GM18511 (cell line): Measurements from ENCODE around the gene TMA16.
A peak's percentile ranks its signal among the peaks of the same experiment; 100 is the strongest.
"Not testable (repeated sequence)": the region's sequence is repeated elsewhere in the genome, so short reads cannot be mapped to it uniquely, and the experiment has no call there.

Experiments used
- ATAC-seq: cut with Tn5 transposase; IDR thresholded peaks from one replicate; pipeline ENCODE4 v1.9.1; 2021; ENCODE audit warnings: mild to moderate bottlenecking, moderate library complexity; ENCODE audit not compliant: unreplicated experiment

TMA16 gene

GRCh38 chr4:163505374-163505773, 10.9 kb downstream of the TMA16 start:
- ATAC-seq = no peak

DNA sequence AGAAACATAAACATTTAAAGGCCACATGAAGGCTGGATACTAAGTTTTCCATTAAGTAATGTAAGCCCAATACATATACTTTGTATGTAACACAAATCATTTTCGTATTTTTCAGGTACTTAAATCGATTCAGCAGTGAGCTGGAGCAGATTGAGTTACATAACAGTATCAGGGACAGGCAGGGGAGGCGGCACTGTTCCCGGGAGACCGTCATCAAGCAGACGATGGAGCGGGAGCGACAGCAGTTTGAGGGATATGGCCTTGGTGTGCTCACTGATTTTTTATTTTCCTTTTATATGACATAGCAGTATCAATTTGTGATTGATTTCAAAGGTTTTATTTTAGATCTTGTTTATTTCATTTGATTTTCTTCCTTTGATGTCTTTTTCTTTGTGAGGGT, 20.7 kb downstream of the TMA16 start:
- ATAC-seq = no peak

DNA sequence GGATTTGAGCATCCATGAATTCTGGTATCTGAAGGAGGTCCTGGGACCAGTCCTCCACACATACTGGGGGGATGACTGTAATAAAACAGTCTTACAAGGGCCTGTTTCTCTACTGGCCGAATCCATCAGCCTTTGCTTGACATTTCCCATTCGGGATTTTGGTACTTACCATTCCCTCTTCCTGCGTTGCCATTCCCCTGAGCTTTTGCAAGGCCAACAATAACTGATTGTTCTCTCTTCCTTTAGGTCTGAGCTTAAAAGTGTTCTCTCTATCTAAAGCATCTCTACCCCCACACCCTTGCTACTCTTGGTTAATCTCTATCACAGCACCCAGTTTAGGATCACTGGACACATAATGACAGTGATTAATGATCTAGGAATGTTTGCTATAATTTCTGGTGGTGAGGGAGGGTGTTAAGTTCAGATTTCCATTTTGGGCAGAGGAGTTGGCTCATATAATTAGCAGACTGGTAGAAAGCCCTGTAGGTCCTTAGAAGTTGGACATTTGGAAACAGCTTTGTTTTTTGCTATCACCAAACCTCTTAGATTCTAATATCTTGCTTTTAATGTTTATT, 29.4 kb downstream of the TMA16 start:
- no peak for ATAC-seq

DNA sequence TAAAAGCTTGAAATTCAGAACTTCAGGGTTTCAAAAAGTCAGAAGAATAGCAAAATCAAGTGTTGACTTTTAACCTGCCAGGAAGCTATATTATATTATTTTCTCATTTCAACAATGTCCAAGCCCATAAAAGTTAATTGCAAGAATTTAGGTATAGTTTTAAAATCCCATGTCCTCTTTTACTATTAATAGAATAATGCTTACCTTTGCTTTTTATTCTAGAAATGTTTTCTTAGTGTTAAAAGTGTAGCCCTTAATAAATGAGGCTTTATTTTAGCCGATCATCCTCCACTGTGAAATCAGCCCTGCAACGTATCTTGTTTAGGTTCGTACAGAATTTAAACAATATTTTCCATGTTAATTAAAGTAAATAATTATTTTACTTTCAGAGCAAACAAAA, 31.5 kb downstream of the TMA16 start:
- no peak for ATAC-seq

DNA sequence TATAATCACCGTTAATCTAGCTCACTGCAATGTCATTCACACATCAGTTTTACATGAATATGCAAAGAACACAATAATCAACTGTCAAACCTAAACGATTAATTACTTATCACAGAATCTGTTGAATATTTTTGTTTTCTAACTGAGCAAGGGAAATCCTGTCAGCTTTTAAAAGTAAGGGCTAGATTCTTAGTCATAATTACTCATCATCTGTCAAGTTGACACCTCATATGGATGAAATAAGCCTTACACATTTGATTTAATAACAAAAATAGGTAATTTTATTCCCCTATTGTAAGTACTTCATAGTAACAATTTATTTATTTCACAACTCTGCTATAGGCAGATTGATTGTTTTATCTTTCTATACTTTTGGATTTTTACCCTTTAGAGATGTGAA, 32.7 kb downstream of the TMA16 start:
- ATAC-seq = no peak

DNA sequence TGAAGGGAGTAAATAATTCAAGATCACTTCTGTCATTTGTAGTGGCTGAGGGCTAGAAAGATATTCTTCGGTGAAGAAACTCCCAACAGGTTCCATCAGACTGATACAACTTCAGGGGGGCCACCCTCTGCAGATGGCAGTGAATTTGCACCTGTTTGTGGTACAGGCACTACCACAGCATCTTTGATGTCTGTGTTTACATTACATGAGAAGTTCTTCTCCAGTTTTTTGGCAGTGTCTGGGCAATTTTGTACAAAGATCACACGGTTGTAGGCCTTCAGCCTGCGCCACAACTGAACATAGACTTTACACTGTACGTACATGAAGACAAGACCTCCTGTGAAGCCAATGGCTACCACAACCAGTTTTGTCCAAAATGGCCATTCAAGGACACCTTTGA, 34.2 kb downstream of the TMA16 start:
- ATAC-seq = no peak

GRCh38 chr4:163534056-163534455, 39.6 kb downstream of the TMA16 start:
- ATAC-seq = no peak

DNA sequence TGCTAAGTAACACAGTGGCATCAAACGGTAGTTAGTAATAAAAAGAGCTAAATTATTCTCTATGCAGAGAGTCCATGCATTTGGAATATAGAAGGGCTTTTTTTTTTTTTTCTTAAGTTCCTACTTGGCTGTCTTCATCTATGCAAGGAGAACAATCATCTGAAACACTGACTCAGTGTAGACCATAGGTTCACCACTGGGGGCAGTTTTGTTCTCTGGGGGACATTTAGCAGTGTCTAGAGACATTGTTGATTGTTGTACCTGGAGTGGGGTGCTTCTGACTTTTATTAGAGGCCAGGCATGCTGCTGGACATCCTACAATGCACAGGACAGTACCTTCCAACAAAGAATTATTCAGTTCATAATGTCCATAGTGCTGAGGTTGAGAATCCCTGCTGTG, 41.2 kb downstream of the TMA16 start:
- no peak for ATAC-seq

DNA sequence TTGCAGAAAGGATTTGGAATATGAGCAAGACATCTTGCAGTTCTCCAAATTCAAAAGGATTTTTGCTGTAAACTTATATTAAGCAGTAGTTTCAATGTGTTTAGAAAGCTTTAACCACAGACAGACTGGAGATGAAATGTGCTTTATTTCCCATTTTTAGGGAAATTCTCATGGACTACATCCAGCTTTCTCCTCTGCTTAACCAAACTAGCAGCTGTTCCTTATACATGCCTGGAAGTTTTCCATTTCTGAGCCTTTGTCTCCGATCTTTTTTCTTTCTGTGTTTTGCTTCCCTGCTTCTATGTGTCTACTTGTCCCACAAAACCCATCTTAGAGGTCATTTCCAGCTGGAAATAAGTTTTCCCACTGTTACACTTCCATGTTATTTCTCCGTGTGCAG, 41.6 kb downstream of the TMA16 start:
- ATAC-seq = no peak

- no peak for ATAC-seq
Measured at GRCh38 chr4:163537114-163537513, 42.6 kb downstream of the TMA16 start.

GRCh38 chr4:163538820-163539219, 44.3 kb downstream of the TMA16 start:
- not testable (repeated sequence) for ATAC-seq

- ATAC-seq = no peak
Measured at GRCh38 chr4:163540448-163540847, 46.0 kb downstream of the TMA16 start.

GRCh38 chr4:163540977-163541376, 46.5 kb downstream of the TMA16 start:
- ATAC-seq = no peak

DNA sequence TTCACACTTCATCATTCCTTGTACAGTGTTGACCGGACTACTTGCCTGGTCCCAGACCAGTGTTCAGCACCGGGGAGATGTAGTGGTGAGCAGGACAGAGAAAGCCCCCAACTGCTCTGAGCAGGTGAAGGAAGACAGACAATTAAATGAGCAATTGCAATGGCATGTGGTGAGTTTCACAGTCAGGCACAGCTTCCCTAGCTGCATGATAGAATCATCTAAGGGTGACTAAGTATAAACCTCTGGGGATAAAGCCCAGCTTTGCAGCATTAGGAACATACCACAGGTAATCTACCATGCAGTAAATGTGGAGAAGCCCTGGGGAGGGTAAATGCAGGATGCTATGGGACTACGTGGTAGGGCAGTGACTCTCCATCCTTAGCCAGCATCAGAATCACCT, 47.8 kb downstream of the TMA16 start:
- ATAC-seq = no peak

- ATAC-seq = peak; percentile 91
Measured at GRCh38 chr4:163544407-163545038, 50.0 kb downstream of the TMA16 start.

GRCh38 chr4:163548481-163549243, 54.2 kb downstream of the TMA16 start:
- ATAC-seq = peak; percentile 28

DNA sequence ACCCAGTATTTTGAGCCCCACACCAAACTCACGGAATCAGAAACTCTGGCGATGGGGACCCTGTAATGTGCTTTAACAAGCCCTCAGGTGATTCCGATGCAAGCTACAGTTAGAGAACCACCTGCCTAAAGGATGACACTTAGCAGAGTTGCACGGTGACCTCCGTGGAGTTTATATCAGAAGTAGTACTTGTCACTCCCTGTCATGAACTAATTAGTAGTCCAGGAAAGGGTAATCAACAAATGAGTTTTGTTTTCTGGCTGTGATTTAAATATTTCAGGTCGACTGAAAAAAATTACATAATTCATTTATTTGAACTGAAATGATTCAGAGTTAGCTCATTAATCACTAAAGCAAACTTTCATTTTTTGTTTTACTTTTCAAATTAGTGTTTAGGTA, 56.4 kb downstream of the TMA16 start:
- no peak for ATAC-seq

- no peak for ATAC-seq
Measured at GRCh38 chr4:163553146-163553545, 58.7 kb downstream of the TMA16 start.

DNA sequence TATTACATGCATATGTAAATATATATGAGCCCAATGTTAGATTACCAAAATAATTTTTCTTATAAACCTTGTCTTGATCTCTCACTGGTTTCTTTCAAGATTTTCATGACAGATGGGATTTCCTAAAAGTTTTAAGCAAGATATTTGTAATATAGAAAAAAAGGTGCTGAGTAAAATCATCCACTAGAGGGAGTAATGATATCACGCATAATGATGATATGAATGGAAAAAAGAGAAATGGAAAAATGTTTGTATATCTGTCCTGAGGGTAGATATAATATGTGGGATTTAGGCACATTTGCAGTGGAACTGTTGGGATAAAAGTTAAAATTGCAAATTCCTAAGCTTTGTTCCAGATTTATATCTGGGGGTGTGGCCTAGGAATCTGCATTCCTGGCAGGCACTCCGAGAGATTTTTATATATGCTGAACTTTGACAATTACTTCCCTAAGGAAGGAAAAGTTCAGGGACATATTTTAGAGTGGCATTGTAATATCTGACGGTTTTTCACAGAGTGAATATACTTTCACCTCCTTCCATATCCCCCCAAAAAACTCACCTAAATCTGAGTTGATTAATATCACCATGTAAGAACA, 60.5 kb downstream of the TMA16 start:
- ATAC-seq = no peak

DNA sequence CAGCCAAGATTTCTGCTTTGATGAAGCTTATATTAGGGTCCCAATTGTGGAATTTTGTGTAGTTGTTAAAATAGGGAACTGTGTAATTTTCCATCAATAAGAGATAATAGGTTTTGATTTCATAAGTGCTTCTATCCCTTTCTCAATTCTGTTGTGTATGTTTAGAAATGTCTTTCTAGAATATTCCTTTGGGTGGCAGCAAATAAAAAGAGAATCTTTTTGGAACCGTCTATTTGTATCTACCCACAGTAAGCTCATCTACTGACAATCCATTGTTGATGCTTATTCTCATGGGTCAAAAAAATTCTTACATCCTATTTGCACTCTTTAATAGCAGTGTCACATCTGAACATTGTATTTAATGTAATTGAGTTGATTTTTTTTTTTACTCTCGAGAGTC, 61.7 kb downstream of the TMA16 start:
- ATAC-seq = peak; percentile 47

GRCh38 chr4:163556650-163557391, 62.3 kb downstream of the TMA16 start:
- ATAC-seq = no peak
